ENCODE data around the gene ADD2.
"Not testable (repeated sequence)": the region's sequence is repeated elsewhere in the genome, so short reads cannot be mapped to it uniquely, and the experiment has no call there.

Gene ADD2

DNA sequence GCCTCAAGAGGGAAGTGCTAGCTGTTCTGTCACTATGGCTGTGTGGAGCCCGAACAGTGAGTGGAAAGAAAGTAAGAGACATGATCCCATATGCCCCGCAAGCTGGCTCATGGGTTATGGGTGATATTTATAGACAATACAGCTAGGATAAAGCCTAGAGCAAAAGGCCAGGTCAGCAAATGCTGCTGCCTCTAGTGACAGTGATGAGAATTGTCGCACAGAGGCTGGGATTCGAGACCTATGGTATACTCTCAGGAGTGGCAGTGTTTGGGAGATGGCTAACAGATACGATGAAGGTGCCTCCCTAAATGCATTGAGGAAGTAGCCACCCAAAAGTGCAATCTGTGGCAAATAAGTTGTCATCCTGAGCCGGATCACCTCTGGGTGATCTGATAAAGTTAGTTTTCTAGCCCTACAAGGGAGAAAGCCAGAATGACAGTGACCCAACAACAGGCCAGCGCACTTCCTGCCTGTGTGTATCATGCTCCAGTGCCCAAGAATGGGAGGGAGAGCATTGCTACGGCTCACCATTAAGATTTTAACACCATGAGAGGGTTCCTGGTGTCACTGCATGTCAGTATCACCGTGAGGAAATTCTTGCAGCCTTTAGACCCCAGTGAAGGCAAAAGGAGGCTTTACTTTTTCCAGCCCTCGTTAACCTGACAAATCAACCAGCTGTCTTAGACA, 122.1 kb downstream of the ADD2 start:
- Mint-ChIP-seq H3K27ac (no peak overlapping the region), H3K4me3 (no peak overlapping the region), H3K9me3 (no peaks in the 10 kb centered on the region), H3K4me1 (peaks cover 8% of the 10 kb centered on the region), H3K36me3 (no peaks in the 10 kb centered on the region)
- ATAC-seq (no peak), DNase-seq (ENCODE audit: low spot score in 2 of 2) (no peak)

DNA sequence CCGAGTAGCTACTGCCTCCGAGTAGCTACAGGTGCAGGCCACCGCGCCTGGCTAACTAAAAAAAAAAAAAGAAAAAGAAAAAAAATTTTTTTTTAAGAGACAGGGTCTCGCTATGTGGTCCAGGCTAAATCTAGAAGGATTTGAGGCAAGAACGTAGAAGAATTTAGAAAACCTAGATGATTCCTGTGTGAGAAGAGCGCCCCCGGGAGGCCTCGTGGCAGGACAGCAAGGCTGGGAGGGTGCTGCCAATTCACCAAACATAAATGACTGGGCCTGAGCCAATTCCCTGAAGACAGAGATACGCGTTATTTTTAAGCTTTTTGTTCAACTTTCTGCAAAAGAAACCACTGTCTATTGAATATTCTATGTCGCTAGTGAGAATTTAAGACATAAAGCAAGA, 124.3 kb downstream of the ADD2 start:
- peaks cover 9% of the 10 kb centered on the region for H3K4me1 Mint-ChIP-seq
- no peaks in the 10 kb centered on the region for H3K9me3 Mint-ChIP-seq
- H3K4me3 Mint-ChIP-seq: no peak overlapping the region
- no peak overlapping the region for H3K27ac Mint-ChIP-seq
- H3K36me3 Mint-ChIP-seq: no peaks in the 10 kb centered on the region
- no peak for ATAC-seq
- no peak for DNase-seq (ENCODE audit: low spot score in 2 of 2)

DNA sequence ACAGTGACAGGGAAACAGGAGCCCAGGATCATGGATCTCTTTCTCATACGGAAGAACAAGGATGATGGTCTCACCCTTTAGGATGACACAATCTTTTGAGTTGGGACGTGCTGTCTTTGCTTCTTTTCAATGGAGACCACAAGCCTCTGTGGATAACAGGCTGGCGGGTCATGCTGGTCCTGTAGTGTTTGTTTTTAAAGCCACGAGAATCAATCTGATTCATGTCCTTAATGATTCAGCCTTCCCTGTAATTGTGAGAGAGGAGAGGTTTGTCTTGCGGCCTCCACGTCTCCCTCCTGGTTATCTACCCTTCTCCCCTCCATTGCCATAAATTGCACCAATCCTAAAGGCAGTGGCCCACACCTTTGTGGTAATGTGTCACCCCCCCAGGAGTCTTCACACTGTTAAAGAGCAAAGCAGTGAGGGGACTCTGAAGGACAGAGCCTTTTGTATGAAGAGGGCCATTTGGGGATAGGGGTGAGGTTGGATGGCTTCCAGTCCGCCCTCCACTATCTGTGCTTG, 126.7 kb downstream of the ADD2 start:
- peak; percentile 75 for ATAC-seq
- H3K4me3 Mint-ChIP-seq: no peak overlapping the region

DNA sequence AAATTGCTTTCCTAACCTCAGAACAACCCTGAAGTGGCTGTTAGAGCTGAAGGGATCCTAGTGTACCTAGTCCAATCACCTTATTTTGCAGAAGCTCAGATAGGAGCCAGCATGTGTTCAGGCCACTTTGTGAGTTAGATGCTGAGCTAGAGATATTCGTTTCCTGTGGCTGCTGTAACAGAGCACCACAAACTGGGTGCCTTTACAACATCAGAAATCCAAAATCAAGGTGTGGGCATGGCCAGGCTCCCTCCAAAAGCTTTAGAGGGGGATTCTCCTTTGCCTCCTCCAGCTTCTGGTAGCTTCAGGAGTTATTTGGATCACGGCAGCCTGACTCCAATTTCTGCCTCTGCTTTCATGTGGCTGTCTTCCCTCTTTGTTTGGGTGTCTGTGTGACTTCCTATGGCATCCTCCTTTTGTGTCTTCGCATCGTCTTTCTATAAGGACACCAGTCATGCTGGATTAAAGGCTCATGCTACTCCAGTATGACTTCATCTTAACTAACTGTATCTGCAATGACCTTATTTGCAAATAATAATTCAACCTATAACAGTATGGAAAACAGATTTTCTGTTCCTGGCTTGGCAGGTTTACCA, 128.1 kb downstream of the ADD2 start:
- H3K9me3 Mint-ChIP-seq: no peaks in the 10 kb centered on the region
- H3K36me3 Mint-ChIP-seq: no peaks in the 10 kb centered on the region
- no peak for ATAC-seq
- DNase-seq (ENCODE audit: low spot score in 2 of 2): no peak
- H3K4me3 Mint-ChIP-seq: no peak overlapping the region
- no peak overlapping the region for H3K27ac Mint-ChIP-seq
- H3K4me1 Mint-ChIP-seq: peaks cover 9% of the 10 kb centered on the region

More for the DNA sequence above, 126.7 kb downstream of the ADD2 start:
- Mint-ChIP-seq H3K9me3 (no peaks in the 10 kb centered on the region), H3K27ac (no peak overlapping the region), H3K36me3 (no peaks in the 10 kb centered on the region), H3K4me1 (peaks cover 9% of the 10 kb centered on the region)
- DNase-seq (ENCODE audit: low spot score in 2 of 2): no peak

DNA sequence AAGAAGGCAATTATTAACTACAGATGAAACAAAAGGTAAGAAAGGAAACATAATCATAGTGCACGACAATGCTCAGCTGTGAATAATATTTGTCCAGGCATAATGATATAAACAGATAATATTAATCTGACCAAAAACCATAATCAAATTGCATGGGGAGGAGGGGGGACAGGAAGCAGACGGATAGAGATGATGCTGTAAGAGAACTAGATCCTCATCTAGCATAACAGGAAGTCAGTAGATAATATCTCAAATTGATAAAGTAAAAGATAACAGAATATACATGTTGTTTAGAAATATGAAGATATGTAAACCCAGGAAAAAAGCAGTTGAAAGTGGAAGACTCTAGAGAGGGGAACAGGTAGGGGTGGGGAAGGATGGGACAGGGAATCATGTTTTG, 129.4 kb downstream of the ADD2 start:
- DNase-seq (ENCODE audit: low spot score in 2 of 2): no peak
- H3K4me3 Mint-ChIP-seq: no peak overlapping the region
- no peak overlapping the region for H3K27ac Mint-ChIP-seq
- H3K4me1 Mint-ChIP-seq: peaks cover 9% of the 10 kb centered on the region
- no peak for ATAC-seq
- H3K36me3 Mint-ChIP-seq: no peaks in the 10 kb centered on the region
- H3K9me3 Mint-ChIP-seq: no peaks in the 10 kb centered on the region

DNA sequence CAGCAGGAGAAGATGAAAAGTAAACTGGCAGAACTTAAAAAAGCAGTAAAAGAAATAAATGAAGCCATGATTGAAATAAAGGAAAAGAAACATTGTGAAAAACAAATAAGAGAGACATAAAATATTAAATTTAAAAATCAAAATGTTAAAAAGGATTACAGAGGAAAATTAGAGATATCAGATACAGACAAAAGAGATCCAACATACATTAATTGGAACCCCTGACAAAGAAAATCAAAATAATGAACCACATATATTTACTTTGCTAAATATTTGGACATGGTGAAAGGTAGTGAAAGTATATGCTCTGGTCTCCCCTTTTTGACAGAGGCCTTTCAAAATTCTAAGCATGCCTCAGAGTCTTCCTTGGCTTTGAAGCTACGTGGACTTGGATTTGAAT, 134.5 kb downstream of the ADD2 start:
- no peak for ATAC-seq
- H3K4me1 Mint-ChIP-seq: no peaks in the 10 kb centered on the region
- DNase-seq (ENCODE audit: low spot score in 2 of 2): no peak
- no peak overlapping the region for H3K4me3 Mint-ChIP-seq
- peaks cover 4% of the 10 kb centered on the region for H3K9me3 Mint-ChIP-seq
- no peaks in the 10 kb centered on the region for H3K36me3 Mint-ChIP-seq
- H3K27ac Mint-ChIP-seq: no peak overlapping the region

DNA sequence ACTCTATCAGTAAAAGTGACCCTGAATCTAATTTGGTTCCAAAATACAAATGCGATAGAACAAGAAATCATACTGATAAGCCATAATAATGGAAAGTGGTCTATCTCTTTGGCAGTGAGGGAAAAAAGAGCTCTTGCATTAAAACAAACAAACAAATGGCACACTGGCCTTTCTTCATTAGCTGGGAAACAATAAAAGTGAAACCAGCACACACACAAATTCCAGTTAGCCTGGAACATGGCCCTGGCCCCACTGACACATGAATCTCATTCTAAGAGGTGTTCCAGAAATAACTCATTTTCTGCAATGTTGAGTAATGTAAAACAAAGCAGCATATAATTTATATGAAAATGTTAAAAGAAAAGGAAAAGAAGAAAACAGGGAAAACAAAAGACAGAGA, 135.0 kb downstream of the ADD2 start:
- ATAC-seq: no peak
- peaks cover 4% of the 10 kb centered on the region for H3K9me3 Mint-ChIP-seq

DNA sequence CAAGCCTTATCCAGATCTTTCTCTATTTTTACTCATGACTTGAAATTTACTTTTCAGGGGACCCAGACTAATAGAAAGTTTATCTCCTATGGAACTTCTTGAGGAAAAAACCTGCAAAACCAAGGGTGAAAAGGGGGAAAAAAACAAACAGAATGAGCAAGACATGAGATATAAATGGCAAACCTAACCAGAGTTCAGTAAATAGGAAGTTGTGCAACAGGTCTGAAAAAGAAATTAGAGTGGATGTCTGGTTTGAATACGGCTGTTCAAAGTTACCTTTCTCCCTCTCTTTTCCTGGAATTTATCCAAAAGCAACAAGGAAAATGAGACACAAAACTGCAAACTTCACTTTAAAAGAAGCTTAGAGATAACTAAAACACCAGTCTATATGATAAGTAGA, 135.6 kb downstream of the ADD2 start:
- Mint-ChIP-seq H3K9me3 (peaks cover 4% of the 10 kb centered on the region), H3K27ac (no peak overlapping the region), H3K4me3 (no peak overlapping the region), H3K4me1 (no peaks in the 10 kb centered on the region), H3K36me3 (no peaks in the 10 kb centered on the region)
- ATAC-seq (no peak), DNase-seq (ENCODE audit: low spot score in 2 of 2) (no peak)

More for the DNA sequence above, 135.0 kb downstream of the ADD2 start:
- DNase-seq (ENCODE audit: low spot score in 2 of 2): no peak
- no peaks in the 10 kb centered on the region for H3K4me1 Mint-ChIP-seq
- H3K4me3 Mint-ChIP-seq: no peak overlapping the region
- H3K36me3 Mint-ChIP-seq: no peaks in the 10 kb centered on the region
- H3K27ac Mint-ChIP-seq: no peak overlapping the region

DNA sequence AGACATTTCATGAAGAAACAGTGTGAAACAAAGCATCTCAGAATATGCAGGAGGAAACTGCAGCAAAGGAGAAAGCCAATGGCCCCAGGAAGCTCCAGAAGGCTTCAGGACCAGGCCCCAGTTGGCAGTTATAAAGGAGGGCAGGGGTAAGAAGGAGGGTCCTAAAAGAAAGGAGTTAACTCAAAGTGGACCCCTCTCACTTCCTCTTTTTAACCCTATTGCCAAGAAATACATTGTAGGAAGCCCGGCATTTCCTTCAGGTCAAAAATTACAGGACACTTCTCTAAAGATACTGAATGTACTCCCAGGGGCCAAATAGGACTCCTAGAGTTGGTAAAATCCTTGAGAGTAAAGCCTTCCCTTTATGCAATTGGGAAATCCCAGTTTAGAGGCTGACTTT, 137.2 kb downstream of the ADD2 start:
- DNase-seq (ENCODE audit: low spot score in 2 of 2): no peak
- H3K4me1 Mint-ChIP-seq: no peaks in the 10 kb centered on the region
- no peak overlapping the region for H3K4me3 Mint-ChIP-seq
- H3K27ac Mint-ChIP-seq: no peak overlapping the region
- H3K9me3 Mint-ChIP-seq: peaks cover 4% of the 10 kb centered on the region
- no peaks in the 10 kb centered on the region for H3K36me3 Mint-ChIP-seq
- ATAC-seq: no peak

DNA sequence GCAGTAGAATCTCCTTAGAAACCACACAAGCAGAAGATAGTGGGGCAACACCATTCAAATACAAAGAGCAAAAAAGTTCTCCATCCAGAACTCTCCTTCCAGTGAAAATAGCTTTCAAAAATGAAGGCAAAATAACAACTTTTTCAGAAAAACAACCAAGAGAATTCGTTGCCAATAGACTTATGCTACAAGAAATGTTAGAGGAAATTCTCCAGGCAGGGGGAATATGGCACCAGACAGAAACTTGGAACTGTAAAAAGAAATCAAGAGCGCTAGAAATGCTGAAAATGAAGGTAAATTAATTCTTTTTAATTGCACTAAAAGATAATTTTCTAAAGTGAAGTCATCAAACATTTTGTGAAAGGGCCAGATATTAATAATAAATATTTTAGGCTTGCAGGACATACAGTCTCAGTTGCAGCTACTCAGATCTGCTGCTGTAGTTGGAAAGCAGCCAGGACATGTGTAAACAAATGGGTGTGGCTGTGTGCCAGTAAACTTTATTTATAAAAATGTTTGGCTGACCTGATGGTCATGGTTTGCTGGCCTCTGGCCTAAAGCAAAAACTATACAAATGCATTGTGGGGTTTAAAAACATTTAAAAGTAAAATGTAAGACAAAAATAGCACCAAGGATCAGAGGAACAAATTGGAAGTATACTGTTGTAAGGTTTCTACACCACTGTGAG, 140.6 kb downstream of the ADD2 start:
- no peak overlapping the region for H3K27ac Mint-ChIP-seq
- H3K9me3 Mint-ChIP-seq: no peaks in the 10 kb centered on the region
- no peak overlapping the region for H3K4me3 Mint-ChIP-seq
- no peak for ATAC-seq
- H3K36me3 Mint-ChIP-seq: no peaks in the 10 kb centered on the region
- no peaks in the 10 kb centered on the region for H3K4me1 Mint-ChIP-seq
- DNase-seq (ENCODE audit: low spot score in 2 of 2): no peak

DNA sequence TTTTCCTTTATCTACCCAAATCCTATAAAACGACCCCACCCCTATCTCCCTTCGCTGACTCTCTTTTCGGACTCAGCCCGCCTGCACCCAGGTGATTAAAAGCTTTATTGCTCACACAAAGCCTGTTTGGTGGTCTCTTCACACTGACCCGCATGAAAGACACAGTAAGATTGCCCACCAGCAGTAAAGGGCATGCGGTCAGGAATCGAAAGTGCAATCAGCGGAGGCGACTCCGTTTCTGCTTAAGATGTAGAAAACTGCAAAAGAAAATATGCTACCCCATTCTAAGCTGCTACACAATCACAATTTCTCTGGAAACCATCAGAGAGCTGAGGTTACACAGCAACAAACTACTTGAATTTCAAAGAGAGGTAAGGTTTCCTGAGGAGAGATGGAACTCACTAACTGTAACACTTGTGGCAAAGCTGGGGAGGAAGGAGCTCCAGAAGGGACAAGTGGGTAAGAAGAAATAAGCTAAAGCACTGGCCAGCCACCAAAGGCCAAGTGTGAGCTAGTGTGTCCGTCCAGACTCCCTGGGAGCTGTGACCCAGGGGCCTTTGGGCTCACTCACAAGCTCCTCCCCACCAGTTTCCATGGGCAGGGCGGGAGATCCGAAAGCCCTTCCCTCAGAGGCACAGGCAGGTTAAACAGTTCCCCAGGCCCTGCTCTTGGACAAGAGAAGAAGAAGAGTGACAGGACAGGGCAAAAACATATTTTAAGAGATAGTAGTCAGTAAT, 141.6 kb downstream of the ADD2 start:
- DNase-seq (ENCODE audit: low spot score in 2 of 2) (no peak), ATAC-seq (no peak)
- Mint-ChIP-seq H3K4me3 (no peak overlapping the region), H3K36me3 (no peaks in the 10 kb centered on the region), H3K9me3 (no peaks in the 10 kb centered on the region), H3K27ac (no peak overlapping the region), H3K4me1 (no peaks in the 10 kb centered on the region)

DNA sequence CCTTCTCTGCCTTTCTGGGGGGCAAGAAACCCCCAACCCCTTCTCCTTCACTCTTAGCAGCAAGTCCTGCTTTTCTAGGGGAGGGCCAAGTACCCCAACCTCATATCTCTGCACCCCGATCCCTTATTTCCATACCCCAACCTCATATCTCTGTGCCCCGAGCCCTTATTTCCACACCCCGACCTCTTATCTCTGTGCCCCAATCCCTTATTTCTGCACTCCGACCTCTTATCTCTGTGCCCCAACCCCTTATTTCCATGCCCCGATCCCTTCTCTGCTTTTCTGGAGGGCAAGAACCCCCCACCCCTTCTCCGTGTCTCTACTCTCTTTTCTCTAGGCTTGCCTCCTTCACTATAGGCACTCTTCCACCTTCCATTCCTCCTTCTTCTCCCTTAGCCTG, 146.5 kb downstream of the ADD2 start:
- not testable (repeated sequence) for ATAC-seq, H3K9me3 Mint-ChIP-seq, H3K4me3 Mint-ChIP-seq

DNA sequence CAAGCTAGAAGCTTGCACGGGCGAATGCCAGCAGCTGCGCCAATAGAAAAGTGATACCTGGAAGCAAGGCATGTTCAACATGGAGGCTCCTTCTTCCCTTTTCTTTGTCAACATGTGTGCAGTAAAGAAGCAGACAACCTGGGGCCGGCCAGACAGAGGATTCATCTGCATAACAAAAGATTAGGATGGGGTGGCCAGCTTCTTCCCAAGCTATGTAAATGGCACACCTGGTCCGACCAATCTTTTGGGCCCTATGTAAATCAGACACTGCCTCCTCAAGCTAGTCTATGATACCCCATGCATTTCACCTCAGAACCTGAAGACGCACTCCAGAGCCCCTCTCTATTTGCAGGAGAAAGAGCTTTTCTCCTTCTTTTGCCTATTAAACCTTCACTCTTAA, 148.0 kb downstream of the ADD2 start:
- ATAC-seq: no peak
- no peaks in the 10 kb centered on the region for H3K36me3 Mint-ChIP-seq
- no peaks in the 10 kb centered on the region for H3K9me3 Mint-ChIP-seq
- no peak overlapping the region for H3K4me3 Mint-ChIP-seq
- no peaks in the 10 kb centered on the region for H3K4me1 Mint-ChIP-seq
- no peak for DNase-seq (ENCODE audit: low spot score in 2 of 2)
- no peak overlapping the region for H3K27ac Mint-ChIP-seq

More for the DNA sequence above, 146.5 kb downstream of the ADD2 start:
- H3K4me1 Mint-ChIP-seq; H3K27ac Mint-ChIP-seq; H3K36me3 Mint-ChIP-seq; DNase-seq (ENCODE audit: low spot score in 2 of 2): not testable (repeated sequence)

DNA sequence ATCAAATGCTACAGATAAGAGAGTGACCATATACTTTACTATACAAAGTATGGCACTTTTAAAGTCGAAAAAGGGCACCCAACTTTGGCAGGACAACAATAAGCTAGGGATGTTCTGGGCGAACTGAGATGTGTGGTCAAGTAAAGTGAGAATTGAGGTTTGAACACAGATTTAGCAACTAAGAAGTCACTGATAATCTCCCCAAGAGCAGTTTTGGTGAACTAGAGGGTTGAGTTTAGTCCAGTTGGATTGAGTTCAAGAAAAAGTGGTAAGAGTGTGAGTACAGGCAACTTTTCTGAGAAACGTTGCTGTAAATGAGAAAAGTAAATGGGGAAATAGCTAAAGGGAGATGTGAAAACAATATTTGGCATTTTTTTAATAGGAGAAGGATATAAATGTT, 148.8 kb downstream of the ADD2 start:
- no peak overlapping the region for H3K4me3 Mint-ChIP-seq
- DNase-seq (ENCODE audit: low spot score in 2 of 2): no peak
- H3K36me3 Mint-ChIP-seq: no peaks in the 10 kb centered on the region
- no peaks in the 10 kb centered on the region for H3K9me3 Mint-ChIP-seq
- H3K4me1 Mint-ChIP-seq: no peaks in the 10 kb centered on the region
- H3K27ac Mint-ChIP-seq: no peak overlapping the region
- no peak for ATAC-seq

DNA sequence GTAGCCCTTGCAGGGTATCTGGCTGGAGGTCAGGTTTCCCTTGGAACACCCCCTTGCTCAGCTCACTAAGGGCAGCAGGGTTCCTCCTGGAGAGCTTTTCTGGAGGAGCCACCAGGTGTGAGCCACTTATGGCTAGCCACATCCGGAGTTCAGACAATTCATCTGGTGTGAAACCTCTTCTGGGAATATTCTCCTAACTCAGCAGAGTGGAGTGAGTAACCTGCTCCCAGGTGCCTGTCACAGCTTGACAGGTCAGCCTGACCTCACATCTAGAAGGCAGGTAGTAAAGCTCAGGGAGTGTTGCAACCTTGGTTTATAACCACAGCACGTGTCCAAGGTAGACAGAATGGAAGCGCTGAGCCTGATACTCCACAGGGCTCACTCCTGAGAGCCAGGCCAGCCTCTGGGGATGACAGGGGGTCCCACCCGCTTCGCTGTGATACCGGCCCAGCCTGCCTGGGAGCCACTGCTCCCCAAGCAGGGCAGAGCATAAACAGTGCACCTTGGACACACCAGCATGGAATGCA, 151.8 kb downstream of the ADD2 start:
- no peak overlapping the region for H3K4me3 Mint-ChIP-seq
- H3K9me3 Mint-ChIP-seq: no peaks in the 10 kb centered on the region
- no peak for DNase-seq (ENCODE audit: low spot score in 2 of 2)
- no peaks in the 10 kb centered on the region for H3K36me3 Mint-ChIP-seq
- no peaks in the 10 kb centered on the region for H3K4me1 Mint-ChIP-seq
- H3K27ac Mint-ChIP-seq: no peak overlapping the region
- ATAC-seq: no peak
